Measurements from ENCODE around the gene PPFIBP1.

GRCh38 chr12:27564612-27565213 is 40.7 kb downstream of the PPFIBP1 start:
- no peak for TF ChIP-seq EZH2 (optimal IDR thresholded peaks at IDR 0.05; ENCODE audit: low read depth, low read length)
- TF ChIP-seq, protein P1, sequence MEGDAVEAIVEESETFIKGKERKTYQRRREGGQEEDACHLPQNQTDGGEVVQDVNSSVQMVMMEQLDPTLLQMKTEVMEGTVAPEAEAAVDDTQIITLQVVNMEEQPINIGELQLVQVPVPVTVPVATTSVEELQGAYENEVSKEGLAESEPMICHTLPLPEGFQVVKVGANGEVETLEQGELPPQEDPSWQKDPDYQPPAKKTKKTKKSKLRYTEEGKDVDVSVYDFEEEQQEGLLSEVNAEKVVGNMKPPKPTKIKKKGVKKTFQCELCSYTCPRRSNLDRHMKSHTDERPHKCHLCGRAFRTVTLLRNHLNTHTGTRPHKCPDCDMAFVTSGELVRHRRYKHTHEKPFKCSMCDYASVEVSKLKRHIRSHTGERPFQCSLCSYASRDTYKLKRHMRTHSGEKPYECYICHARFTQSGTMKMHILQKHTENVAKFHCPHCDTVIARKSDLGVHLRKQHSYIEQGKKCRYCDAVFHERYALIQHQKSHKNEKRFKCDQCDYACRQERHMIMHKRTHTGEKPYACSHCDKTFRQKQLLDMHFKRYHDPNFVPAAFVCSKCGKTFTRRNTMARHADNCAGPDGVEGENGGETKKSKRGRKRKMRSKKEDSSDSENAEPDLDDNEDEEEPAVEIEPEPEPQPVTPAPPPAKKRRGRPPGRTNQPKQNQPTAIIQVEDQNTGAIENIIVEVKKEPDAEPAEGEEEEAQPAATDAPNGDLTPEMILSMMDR (IDR thresholded peaks at IDR 0.05; ENCODE audit: low read length): no peak
- TF ChIP-seq EZH2phosphoT487 (IDR thresholded peaks at IDR 0.05; ENCODE audit: low read length): no peak

Data from MM.1S (cell line).